ENCODE results near the gene INTU.
"Not testable (repeated sequence)": the region's sequence is repeated elsewhere in the genome, so short reads cannot be mapped to it uniquely, and the experiment has no call there.

Gene INTU

DNA sequence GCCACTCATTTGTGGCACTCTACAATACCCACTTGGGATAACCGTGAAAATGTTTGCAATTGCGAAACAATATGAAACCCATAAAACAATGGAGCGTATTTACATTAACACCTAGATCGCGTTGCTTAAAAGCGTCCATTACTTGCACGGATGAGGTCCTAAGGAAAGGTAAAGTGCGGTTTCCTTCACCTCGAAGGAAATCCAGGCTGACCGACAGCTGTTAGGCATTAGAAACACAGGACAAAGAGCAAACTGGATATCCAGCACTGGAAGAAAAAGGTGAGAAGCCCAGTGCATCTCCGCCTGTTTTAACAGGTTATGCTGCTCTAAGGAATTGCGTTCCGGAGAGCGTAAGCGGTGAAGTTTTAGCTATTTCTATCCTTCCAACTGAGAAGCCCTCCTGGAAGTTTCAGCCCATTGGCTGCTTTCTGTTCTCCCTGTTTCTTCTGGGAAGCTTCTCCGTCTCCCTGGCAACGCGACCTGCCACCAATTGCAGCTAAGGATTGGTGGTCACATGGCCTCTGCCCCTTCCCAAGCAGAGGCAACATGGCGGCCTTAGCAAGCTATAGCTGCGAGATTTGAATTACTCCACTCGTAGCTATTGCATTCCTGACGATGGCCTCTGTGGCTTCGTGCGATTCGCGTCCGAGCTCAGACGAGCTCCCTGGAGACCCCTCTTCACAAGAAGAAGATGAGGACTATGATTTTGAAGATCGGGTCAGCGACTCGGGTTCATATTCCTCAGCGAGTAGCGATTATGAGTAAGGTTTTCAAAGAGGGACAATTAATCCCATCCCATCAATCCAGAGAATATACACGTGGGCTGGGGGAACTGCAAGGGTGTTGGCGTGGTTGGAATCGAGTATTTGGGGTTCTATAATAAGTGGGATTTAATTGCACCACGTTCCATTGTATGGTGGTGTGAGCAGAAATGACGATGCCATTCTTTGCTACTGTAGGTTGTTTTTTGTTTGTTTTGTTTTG is at the start of gene INTU:
Gene INTU, plus strand, starts transcription at position 538 of the 984 bp plus-strand sequence. Its CDS starts 78 bp downstream, at position 616.
- FAIRE-seq, result peak; percentile 90

DNA sequence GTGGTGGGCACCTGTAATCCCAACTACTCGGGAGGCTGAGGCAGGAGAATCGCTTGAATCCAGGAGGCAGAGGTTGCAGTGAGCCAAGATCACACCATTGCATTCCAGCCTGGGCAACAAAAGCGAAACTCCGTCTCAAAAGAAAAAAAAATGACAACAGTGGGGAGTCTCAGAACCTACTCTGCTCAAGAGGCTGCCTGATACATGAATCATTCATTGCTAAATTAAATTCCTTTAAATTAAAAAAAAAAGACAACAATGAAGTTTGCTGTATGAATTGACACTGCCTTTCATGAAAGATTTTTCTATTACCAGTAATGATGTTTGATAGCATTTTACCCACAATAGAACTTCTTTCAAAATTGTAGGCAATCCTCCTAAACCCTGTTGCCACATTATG is 46.3 kb upstream of the INTU start:
- not testable (repeated sequence) for FAIRE-seq

DNA sequence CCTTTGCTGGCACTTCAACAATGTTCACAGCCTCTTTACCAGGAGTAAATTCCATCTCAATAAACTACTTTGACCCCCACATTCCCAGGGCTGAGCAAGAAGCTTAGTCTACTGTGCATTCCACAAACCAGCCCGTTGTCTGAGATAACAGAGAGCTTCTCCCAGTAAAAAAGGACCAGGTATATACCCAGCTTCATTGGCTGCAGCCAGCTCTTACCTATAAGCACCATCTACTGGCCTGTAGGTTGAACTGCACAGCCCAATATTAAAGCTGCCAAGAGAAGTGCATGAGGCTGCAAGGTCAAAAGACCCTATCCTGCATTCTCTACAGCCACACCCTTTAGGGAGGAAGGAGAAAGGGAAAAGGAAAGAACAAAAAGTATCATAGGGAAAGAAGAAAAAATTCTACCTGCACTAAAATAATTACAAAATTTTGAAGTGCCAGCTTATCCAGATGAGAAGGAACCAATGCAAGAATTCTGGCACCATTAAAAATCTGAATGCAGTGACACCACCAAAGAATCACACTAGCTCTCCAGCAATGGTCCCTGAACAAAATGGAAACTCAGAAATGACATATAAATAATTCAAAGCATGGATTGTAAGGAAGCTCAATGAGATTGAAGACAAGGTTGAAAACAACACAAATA is 45.7 kb upstream of the INTU start:
- no peak for FAIRE-seq

- FAIRE-seq, result not testable (repeated sequence)
Observed at GRCh38 chr4:127589153-127589552, 43.6 kb upstream of the INTU start.

GRCh38 chr4:127598656-127599055 is 34.1 kb upstream of the INTU start:
- FAIRE-seq, result no peak

- FAIRE-seq, result peak; percentile 95
Observed at GRCh38 chr4:127601029-127601428, 31.7 kb upstream of the INTU start.

- peak; percentile 93 for FAIRE-seq
Observed at GRCh38 chr4:127604949-127605709, 27.6 kb upstream of the INTU start.

GRCh38 chr4:127606823-127607222 is 25.9 kb upstream of the INTU start:
- no peak for FAIRE-seq

DNA sequence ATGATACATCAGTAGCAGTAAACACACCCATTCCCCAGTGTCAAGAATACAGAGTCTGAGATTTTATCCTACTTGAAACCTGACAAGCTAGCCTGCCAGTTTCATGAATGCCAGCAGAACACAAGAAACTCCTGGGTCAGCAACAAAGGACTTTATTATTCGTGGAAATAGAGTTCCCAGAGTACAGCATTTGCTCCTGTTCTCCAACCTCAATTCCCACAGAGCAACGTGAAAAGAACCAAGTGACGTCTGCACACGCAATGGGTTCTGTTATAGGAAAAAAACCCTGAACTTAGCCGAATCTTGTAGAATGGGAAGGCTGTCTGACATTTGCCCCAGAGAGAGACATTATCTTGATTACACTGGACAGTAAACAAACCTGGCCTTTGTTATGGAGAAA is 23.3 kb upstream of the INTU start:
- no peak for FAIRE-seq

DNA sequence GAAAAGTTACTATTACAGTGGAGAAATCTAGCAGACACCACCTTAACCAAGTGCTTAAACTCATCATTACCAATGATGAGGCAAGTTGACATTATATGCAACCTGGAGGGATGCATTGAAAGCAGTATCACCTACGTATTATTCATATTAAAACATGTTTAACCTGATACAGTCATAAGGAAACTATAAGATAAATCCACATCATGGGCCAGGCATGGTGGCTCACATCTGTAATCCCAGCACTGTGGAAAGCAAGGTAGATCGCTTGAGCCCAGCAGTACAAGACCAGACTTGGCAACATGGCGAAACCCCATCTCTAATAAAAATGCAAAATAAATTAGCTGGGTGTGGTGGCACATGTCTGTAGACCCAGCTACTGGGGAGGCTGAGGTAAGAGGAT is 22.3 kb upstream of the INTU start:
- no peak for FAIRE-seq

- no peak for FAIRE-seq
Observed at GRCh38 chr4:127616898-127617297, 15.9 kb upstream of the INTU start.

DNA sequence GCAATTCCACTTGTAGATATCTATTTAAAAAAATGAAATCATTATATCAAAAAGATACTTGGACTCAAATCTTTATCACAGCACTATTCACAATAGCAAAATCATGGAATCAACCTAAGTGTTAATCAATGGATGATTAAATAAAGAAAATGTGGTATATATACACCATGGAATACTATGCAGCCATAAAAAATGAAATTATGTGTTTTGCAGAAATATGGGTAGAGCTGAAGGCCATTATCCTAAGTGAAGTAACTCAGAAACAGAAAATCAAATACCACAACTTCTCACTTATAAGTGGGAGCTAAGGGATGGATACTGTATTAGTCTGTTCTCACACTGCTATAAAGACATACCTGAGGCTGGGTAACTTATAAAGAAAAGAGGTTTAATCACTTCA is 14.3 kb upstream of the INTU start:
- FAIRE-seq, result no peak

- FAIRE-seq, result no peak
Observed at GRCh38 chr4:127622621-127622920, 10.2 kb upstream of the INTU start.

DNA sequence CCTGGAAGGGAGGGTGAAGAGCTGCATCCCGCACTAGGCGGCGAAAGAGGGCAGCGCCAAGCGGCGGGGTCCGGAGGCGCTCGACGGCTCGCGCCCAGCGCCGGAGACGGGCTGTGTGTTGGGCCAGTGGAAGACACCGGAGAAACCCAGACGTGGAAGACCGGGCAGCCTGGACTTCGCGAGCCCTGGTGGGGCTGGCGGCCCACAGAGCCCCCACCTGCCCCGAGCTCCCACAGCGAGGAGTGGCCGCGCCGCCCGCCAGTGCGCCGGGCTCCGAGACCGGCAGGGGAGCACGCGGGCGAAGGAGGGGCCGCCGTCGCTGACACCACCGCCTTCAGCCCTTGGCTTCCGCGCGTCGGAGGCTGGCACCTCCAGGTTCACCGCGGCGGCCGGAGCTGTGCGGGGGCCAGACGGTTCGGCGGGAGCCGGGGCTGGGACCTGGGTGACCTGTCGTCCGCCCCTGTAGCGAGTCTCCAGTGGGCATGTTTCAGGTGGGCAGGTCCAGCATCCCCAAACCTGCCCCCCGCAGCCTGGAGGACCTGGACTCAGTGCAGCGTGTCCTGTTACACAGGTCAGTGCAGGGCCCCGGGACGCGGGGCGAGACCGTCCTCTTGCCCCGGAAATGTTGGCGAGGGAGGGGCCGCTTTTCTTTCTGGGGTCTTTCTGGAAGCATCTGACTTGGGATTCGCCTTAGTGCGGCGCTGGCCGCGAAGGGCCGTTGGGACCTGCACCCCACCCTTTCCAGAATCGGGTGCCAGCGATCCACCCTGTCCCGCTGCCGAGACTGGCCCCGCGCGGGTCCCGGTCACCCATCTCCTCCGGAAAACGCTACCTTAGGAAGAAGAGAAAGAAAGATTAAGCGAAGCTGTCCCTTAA is 9.6 kb upstream of the INTU start:
- no peak for FAIRE-seq

GRCh38 chr4:127623797-127624083 is 9.0 kb upstream of the INTU start:
- no peak for FAIRE-seq

DNA sequence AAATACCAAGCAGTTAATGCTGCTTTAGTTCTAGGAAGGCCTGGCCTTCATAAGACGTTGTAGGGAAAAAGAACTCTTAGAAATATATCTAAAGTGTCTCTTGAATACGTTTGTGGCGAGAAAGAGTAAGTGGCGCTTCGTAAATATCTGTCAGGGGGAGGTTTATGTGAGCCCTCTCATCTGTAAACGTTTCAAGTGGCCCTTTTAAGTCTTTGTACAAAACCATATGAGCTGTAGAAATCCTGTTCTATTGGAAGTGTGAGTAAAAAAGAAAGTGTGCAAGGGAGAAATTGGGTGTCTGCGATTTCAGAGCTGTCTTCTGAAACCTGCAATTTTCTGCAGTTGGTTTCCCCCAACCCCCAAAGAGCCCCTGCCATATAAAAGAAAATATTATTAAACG is 8.6 kb upstream of the INTU start:
- no peak for FAIRE-seq

DNA sequence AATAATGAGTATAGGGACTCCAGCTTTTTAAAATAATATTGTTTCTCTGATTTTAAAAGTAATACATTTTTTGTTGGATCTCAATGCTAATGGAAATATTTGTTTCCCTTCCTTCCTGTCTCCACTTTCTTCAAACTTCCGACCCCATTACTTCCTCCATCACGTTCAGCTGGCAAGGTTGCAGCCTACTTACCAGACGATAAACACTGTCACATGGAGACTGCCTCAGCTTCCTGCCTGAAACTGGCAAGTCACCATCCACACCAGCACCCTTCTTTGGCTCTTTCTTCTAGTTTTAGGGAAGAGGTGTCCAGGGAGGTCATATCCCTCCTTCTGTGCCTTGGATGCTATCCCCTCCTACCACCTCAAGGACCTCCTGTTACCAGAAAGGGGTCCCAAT is 3.4 kb upstream of the INTU start:
- FAIRE-seq, result no peak

DNA sequence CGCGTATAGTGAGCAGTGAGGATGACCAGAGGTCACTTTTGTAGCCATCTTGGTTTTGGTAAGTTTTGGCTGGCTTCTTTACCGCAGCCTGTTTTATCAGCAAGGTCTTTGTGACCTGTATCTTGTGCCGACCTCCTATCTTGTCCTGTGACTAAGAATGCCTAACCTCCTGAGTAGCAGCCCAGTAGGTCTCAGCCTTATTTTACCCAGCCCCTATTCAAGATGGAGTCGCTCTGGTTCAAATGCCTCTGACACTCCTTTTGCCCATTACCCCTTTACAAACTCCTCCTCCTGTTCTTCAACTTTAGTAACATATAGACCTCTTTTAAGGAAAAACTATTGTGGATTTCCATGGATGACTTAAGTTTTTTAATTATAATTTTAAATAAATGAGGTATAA is 2.6 kb upstream of the INTU start:
- no peak for FAIRE-seq

DNA sequence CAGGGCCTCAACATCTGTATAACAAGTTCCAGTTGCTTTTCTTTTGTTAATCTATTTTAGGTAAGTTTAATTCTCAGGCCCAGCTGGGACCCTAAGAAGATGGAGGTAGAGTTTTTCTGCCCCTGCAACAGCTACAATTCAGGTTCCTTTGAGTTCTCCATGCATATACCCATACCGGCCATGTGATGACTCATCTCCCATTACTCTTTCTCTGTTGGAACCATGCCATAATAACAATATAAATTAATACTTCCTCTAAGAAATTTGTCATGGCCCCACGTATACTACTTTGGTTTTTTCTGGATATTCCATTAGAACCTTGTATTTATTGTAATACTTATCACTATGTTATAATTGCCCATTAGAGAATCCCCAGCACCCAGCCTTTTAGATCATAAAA is 1.3 kb upstream of the INTU start:
- no peak for FAIRE-seq

- FAIRE-seq, result no peak
Observed at GRCh38 chr4:127634181-127634580, 1.4 kb downstream of the INTU start.

- FAIRE-seq, result no peak
Observed at GRCh38 chr4:127641524-127641923, 8.8 kb downstream of the INTU start.

GRCh38 chr4:127642169-127642568 is 9.4 kb downstream of the INTU start:
- no peak for FAIRE-seq

DNA sequence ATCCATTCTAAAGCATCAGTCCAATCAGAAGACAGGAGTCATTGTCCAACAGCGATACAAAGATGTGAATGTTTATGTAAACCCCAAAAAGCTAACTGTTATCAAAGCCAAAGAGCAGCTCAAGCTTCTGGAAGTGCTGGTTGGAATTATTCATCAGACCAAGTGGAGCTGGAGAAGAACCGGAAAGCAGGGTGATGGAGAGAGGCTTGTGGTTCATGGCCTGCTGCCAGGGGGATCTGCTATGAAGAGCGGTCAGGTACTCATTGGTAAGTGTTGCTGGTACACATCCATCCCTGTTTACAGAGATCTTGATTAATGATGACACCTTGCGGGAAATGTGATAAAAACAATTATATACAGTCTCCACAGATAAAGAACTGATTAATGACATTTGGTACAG is 11.0 kb downstream of the INTU start:
- no peak for FAIRE-seq

All from TTC549 (cell line).